Measurements from ENCODE around the gene PTGES3L.

DNA sequence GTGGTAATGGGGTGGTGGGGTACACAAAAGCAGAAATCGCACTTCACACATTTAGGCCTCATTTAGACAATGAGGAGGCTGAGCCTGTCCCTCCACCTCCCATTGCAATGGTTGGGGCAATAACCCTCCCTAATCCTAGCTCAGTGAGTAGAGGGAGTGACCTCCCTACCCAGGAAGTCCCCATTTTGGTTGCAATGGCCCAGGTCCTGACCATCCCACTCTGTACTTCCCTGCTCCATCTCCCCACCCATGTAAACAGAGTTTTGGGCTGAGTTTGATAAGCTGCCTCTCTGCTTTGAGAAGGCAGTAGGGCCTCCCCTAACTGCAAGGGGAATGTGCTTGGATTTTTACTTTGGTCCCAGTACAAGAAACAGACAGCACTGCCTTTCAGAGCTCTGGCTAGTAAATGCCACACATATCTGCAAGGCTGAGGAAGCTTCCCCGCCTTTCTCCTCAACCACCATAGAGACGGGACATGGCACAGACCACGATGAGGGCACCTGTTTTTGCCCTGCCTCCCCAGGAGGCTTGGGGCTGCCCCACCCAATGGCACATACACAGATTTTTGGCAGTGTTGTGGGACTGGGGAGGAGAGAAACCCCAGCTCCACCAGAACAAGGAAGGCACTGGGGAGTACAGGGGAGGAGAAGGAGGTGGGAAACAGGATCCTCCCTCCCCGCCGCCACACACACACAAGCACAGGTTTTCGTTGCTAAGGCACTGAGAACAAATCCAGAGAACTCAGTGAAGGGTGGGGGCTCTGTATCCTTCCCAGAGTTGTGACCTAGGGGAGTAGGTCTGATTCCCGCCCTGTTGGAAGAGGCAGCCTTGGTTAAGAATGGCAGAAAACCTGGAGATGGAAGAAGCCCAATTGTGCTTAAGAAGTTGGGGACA is 35.0 kb upstream of the PTGES3L start:
- TF ChIP-seq POLR2AphosphoS5 (IDR thresholded peaks at IDR 0.05; ENCODE audit: low read depth, low read length) = peak; percentile 27; the same call in 1 of the 2 replicates
- TF ChIP-seq SIN3A (IDR thresholded peaks at IDR 0.05; ENCODE audit: borderline replicate concordance, insufficient read depth, low read length) = no peak
- TF ChIP-seq TAF1 (IDR thresholded peaks at IDR 0.05; ENCODE audit: borderline replicate concordance, insufficient read depth, low read length) = no peak
- TF ChIP-seq, protein P1, sequence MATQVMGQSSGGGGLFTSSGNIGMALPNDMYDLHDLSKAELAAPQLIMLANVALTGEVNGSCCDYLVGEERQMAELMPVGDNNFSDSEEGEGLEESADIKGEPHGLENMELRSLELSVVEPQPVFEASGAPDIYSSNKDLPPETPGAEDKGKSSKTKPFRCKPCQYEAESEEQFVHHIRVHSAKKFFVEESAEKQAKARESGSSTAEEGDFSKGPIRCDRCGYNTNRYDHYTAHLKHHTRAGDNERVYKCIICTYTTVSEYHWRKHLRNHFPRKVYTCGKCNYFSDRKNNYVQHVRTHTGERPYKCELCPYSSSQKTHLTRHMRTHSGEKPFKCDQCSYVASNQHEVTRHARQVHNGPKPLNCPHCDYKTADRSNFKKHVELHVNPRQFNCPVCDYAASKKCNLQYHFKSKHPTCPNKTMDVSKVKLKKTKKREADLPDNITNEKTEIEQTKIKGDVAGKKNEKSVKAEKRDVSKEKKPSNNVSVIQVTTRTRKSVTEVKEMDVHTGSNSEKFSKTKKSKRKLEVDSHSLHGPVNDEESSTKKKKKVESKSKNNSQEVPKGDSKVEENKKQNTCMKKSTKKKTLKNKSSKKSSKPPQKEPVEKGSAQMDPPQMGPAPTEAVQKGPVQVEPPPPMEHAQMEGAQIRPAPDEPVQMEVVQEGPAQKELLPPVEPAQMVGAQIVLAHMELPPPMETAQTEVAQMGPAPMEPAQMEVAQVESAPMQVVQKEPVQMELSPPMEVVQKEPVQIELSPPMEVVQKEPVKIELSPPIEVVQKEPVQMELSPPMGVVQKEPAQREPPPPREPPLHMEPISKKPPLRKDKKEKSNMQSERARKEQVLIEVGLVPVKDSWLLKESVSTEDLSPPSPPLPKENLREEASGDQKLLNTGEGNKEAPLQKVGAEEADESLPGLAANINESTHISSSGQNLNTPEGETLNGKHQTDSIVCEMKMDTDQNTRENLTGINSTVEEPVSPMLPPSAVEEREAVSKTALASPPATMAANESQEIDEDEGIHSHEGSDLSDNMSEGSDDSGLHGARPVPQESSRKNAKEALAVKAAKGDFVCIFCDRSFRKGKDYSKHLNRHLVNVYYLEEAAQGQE (IDR thresholded peaks at IDR 0.05; ENCODE audit: insufficient read depth in 1 of 2, low read depth in 2 of 2, low read length in 2 of 2) = no peak
